IPS-18c (cell line): ENCODE data around the gene GRB10.

ENCODE experiments used
- H3K4me3 ChIP-seq: 2 replicates; pipeline ENCODE4 v1.7.0; 2013; ENCODE audit warnings: low read depth, mild to moderate bottlenecking, low read length, moderate library complexity; ENCODE audit not compliant: insufficient read depth
- H3K9me3 ChIP-seq: one replicate; pipeline ENCODE4 v1.6.1; 2013; ENCODE audit warnings: mild to moderate bottlenecking, low read length, moderate library complexity; ENCODE audit not compliant: control insufficient read depth, insufficient read depth

GRB10 gene

GRCh38 chr7:50782375-50783208 lies at the start of gene GRB10:
TSS of gene GRB10 (minus strand) at chr7:50782896. CDS start at chr7:50732322, 50,574 bp downstream.
- peak within 1 kb of the TSS; percentile 53 for H3K4me3 ChIP-seq
- H3K9me3 ChIP-seq: no peaks in the 10 kb centered on the region

DNA sequence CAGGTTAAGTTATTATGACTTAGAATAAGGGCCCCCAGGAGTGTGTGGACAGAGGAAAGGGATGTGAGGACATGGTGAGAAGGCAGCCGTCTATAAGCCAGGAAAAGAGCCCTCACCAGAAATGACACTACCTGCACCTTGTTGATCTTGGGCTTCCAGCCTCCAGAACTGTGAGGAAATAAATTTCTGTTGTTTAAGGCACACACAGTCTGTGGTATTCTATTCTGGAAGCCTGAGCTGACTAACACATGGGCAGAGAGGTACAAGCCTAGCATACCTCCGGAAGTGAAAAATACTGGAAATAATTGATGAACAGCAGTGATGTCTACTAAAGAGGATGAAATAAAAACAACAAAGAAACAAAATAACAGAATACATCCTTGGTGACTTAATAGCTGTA lies 46.1 kb upstream of the GRB10 start:
- no peaks in the 10 kb centered on the region for H3K9me3 ChIP-seq
- H3K4me3 ChIP-seq: no peak overlapping the region

- H3K4me3 ChIP-seq: no peak overlapping the region
- no peaks in the 10 kb centered on the region for H3K9me3 ChIP-seq
Measured at GRCh38 chr7:50828116-50828515, 45.4 kb upstream of the GRB10 start.

DNA sequence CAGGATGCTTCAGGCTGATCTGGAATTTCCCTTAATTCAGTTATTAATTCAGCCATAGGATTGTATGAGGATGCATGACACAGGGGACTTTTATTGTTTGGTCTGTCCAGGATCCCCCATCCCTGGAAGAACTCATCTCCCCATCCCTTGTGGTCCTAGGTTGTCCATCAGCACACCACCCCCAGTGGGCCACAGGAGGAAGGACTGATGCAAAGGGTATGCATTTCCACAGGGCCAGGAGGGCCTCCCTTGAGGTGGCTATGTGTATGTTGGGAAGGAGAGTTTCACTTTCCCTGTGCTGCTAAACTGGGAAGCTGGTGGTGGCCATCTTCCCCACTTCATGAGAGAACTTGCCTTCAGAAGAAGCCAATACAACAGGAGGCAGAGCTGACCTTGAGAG lies 44.6 kb upstream of the GRB10 start:
- Histone ChIP-seq H3K9me3 (no peaks in the 10 kb centered on the region), H3K4me3 (no peak overlapping the region)

DNA sequence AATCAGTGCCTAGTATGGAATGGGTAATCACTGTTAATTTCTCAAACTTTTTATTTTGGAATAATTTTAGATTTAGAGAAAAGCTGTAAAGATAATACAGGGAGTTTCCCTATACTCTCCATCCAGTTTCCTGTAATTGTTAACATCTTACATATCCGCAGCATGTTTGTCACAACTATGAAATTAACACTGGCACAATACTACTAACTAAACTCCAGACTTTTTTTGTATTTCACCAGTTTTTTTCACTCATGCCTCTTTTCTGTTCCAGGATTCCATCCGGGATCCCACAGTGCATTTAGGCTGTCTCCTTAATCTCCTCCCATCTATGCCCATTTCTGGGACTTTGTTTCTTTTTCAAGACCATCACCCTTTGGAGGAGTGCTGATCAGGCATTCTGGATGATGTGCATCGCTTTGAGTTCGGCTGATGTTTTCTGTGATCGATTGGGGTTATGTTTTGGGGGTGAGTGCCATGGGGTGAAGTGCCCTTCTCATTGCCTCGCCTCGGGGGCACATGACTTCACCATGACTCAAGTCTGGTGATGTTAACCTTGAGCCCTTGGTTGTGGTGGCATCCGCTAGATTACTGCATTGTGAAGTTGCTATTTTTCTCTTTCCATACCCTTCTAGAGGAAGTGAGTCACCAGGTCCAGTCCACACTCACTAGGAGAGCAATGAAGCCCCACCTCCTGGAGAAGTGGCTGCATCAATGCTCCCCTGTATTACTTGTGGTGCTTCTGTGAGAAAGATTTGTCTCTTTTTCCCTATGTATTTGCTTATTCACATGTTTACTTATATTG lies 43.9 kb upstream of the GRB10 start:
- H3K4me3 ChIP-seq: no peak overlapping the region
- H3K9me3 ChIP-seq: no peaks in the 10 kb centered on the region

GRCh38 chr7:50825465-50825864 lies 42.8 kb upstream of the GRB10 start:
- no peak overlapping the region for H3K4me3 ChIP-seq
- H3K9me3 ChIP-seq: no peaks in the 10 kb centered on the region

- H3K9me3 ChIP-seq: no peaks in the 10 kb centered on the region
- no peak overlapping the region for H3K4me3 ChIP-seq
Measured at GRCh38 chr7:50824882-50825281, 42.2 kb upstream of the GRB10 start.

- no peaks in the 10 kb centered on the region for H3K9me3 ChIP-seq
- no peak overlapping the region for H3K4me3 ChIP-seq
Measured at GRCh38 chr7:50822706-50823105, 40.0 kb upstream of the GRB10 start.

- H3K4me3 ChIP-seq: no peak overlapping the region
- H3K9me3 ChIP-seq: no peaks in the 10 kb centered on the region
Measured at GRCh38 chr7:50822110-50822509, 39.4 kb upstream of the GRB10 start.

DNA sequence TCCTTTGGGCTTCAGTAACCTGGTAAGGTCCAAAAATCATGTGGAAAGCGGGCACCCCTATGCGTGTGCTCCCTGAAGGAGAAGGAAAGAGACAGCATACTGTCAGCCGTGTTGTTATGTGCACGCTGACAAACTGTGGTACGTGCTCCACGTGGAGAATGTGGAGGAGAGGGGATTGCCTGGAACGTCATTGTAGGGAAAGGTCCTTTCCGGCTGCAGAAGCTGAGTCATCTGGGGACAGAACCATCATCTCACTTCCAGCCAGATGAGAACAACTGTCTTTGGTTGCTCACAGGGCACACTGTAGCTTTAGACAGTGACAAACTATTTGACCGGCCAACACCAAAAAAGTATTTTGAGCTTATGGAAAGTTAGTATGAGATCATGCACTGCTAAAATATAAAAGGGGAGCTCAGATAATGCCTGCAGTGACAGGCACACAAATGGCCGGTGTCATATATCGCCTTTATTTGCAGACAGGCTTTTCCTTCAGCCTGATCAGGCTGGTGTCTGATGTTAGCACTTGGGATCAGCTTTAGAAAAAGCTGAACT lies 38.8 kb upstream of the GRB10 start:
- H3K4me3 ChIP-seq: no peak overlapping the region
- H3K9me3 ChIP-seq: no peaks in the 10 kb centered on the region

- Histone ChIP-seq H3K4me3 (no peak overlapping the region), H3K9me3 (no peaks in the 10 kb centered on the region)
Measured at GRCh38 chr7:50818324-50818723, 35.6 kb upstream of the GRB10 start.

DNA sequence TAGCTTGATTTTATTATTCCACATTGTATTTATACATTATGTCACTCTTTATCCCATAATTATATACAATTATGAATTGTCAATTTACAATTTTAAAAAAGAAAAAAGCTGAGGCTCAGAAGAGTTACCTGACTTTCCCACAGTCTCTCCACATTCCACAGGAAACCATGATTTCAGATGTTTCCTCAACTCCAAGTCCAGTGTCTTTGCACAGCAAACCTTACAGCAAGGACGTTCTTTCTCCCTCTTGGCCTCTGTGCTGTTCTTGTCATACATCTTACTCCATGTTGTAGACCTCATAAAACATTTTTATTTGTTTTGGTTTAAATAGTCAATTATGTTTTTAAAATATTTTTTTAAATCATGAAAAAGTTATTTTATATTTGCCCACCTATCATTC lies 34.9 kb upstream of the GRB10 start:
- H3K9me3 ChIP-seq: no peaks in the 10 kb centered on the region

GRCh38 chr7:50815138-50815537 lies 32.4 kb upstream of the GRB10 start:
- Histone ChIP-seq H3K9me3 (no peaks in the 10 kb centered on the region), H3K4me3 (no peak overlapping the region)

More for the DNA sequence above, 34.9 kb upstream of the GRB10 start:
- no peak overlapping the region for H3K4me3 ChIP-seq

DNA sequence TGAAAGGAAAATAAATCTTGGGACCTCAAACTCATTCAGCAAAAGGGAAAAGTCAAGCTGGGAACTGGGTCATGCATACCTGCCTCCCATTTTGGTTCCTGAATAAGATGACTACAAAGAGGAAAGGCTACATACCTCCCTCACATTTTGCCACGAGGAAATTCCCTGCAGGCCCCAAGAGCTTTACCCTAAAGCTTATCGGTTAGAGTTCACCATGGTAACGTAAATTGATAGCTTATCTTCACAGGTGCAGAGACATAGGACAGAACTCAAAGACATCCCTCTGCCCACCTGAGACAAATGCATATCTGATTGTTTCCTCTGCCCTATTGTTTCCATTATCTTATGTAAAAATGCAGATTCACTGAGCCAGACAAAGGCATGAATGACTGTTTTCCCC lies 31.5 kb upstream of the GRB10 start:
- no peak overlapping the region for H3K4me3 ChIP-seq
- H3K9me3 ChIP-seq: no peaks in the 10 kb centered on the region

GRCh38 chr7:50812841-50813475 lies 30.3 kb upstream of the GRB10 start:
- Histone ChIP-seq H3K9me3 (no peaks in the 10 kb centered on the region), H3K4me3 (no peak overlapping the region)

DNA sequence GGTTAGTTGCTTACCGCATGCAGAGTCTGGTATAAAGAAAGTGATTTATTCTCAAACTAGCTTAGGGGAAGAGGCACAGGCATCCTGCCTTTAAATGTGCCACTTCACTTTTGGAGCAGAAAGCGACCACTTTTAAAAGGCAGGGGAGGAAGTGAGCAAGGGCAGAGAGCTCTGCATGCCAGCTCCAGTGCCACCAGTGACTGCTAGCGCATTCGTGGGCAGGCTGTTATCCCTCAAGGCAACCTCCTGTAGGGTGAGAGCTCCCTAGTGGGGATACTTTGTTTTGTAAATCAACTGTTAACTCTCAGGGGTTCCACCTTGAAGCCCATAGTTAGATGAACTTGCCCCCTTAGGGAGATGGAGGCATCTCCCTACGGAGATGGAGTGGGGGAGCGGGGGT lies 29.4 kb upstream of the GRB10 start:
- H3K4me3 ChIP-seq: no peak overlapping the region
- H3K9me3 ChIP-seq: no peaks in the 10 kb centered on the region

DNA sequence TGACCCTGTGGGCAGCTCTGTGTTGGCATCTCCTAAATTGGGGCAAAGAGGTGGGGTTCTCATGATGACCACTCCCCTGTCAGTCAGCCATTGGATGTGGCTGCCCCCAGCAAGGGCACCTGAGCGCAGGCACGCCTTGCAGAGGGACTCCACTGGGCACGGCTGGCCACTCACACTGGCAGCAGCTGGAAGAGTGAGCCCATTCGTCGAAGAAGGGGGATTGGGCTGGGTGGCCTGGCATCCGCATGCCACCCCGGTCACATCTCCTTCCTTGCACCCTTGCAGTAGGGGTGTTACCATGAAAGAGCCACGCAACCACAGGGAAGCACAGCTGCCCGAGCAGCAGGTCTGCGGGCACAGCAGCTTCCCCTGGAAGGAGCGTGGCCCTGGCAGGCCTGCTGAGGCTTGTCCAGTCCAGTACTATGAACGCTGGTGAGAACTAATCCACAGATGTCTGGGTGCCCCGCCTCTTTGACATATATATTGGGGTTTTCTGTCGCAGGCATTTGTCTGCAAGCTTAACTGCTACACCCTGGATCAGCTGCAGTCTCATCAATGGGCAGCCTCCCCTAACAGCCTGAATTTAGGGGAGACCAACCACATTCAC lies 25.7 kb upstream of the GRB10 start:
- H3K9me3 ChIP-seq: no peaks in the 10 kb centered on the region
- H3K4me3 ChIP-seq: no peak overlapping the region
